NAMALWA (cell line): Measurements from ENCODE around the gene ADH1C.
A peak's percentile ranks its signal among the peaks of the same experiment; 100 is the strongest.
"Not testable (repeated sequence)": the region's sequence is repeated elsewhere in the genome, so short reads cannot be mapped to it uniquely, and the experiment has no call there.

Experiments
- DNase-seq: peaks from one replicate; pipeline ENCODE4 v3.0.0-alpha.2; 2015; ENCODE audit warnings: low spot score

ADH1C gene

DNA sequence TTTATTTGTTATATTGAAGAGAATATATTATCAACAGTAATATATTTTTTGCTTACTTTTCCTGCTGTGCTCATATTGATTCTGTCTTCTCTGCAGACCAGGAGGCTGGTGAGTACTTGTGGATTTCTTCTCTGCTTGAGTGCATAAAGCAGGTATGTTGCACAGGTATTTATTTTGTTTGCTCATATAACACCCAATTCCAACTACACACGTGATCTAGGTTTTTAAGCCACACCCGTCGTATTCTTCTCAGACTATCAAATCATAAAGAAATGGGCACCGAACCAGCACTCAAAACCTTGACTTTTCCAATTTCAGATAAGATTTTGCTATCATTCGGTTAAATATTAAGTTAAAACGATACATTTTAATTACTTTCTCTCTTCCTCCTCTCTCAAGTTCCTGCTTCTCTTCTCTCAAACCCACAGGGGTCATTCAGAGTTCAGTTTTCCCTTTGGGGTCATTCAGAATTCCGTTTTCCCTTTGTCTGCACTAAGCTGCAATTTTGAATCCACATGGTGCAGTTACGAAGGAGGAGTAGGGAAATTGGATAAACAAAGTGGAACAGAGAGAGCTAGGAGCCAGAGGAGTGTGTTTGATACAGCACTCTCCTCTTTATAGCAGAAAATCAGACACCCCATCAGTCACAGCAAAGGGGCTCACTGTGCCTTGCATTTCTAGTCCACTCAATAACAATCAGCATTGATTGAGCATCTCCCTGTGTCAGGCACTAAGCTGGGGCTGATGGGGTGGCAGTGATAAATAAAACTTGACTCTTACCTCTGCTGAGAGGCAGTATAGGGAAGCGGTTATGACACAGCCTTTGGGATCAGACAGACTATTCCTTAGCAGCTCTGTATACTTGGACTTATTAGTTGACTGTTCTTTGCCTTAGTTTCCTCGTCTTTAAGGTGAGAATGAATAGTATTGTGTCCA is at the start of gene ADH1C:
Gene ADH1C (minus strand): TSS at position 145 of the 936 bp plus-strand sequence. CDS start 71 bp downstream, at position 74.
- DNase-seq, result no peak

DNA sequence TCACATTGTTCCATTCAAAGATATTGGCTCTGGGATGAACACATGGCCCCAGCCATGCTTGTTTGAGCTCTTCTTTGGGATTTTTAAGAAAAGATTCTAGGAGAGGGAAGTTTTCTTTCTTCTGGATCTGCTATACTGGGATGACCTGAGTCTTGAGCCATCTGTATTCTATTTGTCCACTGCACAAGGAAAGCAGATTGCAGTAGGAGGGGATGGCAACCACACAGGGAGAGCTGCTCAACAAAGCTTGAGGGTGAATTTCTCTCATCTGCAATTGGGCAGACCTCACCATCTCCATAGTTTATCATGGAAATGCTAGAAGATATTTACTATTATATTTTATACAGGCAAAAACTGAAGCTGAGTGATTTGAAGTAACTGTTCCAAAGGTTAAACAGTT is 48.3 kb upstream of the ADH1C start:
- DNase-seq, result no peak

DNA sequence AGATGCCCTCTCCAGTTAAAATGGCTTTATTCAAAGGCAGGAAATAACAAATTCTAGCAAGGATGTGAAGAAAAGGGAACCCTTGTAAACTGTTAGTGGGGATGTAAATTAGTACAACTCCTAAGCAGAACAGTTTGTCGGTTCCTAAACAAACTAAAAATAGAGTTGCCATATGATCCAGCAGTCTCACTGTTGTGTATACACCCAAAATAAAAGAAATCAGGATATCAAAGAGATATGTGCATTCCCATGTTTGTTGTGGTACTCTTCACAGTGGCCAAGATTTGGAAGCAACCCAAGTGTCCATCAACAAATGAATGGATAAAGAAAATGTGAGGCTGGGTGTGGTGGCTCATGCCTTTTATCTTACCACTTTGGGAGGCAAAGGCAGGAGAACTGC is 46.5 kb upstream of the ADH1C start:
- DNase-seq, result no peak

DNA sequence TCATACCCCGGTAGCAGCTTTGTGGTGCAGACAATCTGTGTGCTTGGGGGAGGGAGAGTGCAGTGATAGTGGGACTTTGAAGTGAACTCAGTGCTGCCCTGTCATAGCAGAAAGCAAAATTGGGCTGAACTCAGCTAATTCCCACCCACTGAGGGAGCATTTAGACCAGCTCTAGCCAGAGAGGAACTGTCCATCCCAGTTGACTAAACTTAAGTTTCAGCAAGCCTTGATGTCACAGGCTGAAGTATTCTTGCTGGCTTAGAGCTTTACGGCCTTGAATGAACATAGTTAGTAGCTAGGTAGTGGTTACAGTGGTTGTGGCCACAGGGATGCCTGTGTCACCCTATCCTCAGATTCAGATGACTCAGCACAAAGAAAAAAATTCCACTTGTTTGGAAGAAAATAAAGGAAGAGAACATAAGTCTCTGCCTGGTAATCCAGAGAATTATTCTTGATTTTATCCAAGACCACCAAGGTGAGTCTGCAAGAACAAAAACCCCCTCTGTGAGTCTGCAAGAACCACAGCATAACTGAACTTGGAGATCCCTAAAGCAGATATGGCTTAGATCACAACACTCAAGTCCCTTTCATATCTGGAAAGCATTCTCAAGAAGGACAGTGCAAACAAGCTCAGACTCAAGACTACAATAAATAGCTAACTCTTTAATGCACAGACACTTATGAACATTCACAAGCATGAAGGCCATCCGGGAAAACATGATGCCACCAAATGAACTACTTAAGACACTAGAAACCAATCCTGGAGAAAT is 43.2 kb upstream of the ADH1C start:
- no peak for DNase-seq

DNA sequence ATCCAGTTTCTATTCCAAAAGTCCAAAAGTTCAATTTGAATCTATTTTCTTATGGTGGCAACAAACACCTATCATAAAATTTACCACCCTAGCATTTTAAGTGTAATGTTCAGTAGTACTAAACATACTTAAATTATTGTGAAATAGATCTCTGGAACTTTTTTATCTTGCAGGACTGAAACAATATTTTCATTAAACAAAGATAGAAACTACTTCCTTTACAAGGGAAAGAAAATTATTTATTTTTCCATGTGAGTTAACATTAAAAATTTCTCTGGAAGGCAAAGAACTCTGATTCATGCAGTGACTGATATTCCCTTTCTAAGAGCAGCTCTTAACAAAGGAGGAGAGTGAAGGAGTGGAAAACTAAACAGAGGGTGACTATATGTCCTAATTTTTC is 42.4 kb upstream of the ADH1C start:
- DNase-seq, result no peak

DNA sequence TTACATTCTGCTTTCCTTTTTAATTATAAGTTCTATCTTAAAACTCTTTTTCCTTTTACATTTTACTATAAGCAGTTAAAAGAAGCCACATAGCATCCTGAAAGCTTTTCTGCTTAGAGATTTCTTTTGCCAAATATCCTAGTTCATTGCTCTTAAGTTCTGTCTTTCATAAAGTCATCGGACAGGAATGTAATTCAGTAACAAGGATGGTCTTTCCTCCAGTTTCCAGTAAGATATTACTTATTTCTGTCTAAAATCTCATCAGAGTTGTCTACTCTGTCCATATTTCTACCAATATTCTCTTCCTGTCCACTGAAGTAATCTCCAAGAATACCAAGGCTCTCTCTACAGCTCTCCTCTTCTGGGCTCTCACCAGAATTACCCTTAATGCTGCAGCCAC is 37.5 kb upstream of the ADH1C start:
- no peak for DNase-seq

DNA sequence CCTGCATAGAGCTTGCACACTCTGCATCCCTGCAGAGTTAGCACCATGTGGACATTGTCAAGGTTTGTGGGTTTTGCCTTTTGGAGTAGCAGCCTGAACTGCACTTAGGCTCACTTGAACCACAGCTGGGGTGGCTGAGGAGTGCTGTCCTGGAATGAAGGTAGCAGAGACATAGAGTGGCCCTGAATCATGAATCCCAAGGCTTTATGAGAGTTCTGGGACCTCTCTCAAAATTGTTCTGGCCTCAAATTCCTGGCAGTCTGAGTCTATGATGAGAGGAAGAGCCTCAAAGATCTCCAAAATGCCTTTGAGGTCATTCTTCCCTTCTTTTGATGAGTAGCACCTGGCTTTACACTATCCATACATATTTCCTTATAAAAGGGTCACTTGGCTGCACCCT is 37.1 kb upstream of the ADH1C start:
- DNase-seq, result no peak

DNA sequence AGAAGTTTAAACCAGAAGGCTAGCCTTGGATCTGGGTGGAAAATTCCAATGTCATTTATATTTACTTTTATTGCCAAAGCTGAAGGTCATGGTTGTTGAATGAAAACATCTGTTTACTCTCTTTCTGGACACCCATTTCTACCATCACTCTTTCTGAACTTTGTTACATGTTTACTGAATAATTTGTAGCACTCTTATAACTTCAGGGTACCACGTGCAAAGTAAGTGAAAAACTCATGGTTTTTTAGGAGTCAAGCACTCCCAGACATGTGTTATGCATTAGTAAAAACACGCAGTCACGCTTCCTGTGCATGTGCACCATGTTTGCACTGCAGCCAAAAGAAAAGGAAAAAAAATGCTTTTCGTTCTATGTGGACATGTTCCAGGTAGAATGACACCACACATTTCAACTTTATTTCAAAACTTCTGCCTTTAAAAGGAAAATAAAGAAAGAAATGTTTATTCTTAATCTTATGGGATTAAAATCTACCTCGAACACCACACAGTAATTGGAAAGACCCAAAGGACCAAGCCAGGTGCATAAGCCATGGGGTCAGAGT is 31.4 kb upstream of the ADH1C start:
- no peak for DNase-seq

DNA sequence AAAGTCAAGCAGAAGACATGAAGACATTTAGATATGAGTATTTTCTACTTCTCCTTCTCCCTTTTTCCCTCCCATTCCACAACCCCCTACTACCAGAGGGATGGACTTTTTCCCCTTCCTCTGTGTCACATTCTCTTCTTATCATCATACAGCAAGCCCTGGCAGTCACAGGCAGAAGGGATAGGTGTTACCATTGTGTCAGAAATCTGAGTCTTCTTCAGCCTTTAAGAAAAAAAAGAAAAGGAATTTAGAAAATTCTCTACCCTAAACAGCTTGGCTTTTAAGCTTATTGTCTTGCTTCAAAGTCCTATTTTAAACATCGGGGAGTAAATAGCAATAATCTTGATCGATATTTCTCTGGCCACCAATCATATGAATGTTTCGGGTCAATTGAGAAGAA is 30.9 kb upstream of the ADH1C start:
- DNase-seq, result no peak

DNA sequence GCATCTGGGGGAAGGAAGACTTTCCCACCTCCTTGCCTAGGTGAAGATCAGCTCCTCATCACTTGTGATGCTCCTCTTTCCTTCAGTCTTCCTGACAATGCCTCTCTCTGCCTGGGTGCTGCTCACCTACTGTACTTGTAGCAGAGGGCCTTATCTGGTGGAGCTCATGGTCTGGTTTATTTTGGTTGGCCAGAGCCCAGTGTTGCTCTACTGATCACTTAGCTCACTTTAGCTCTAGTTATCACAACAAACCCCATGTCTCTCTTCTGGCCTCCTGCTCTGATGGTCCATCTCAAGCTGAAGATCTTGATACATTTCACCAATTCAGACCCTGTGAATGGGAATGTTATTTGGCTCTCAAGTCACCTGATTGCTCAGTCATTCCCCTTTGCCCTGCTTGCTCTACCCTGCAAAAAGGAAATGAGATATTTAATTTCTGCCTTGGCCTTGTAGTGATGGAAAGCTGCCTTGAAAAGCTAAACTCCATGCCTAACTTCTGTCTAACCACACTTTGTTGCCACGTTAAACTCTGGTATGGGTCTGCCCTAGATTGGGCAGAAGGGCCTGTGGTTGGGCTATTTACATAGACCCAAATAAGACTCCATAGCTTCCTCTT is 30.3 kb upstream of the ADH1C start:
- no peak for DNase-seq

DNA sequence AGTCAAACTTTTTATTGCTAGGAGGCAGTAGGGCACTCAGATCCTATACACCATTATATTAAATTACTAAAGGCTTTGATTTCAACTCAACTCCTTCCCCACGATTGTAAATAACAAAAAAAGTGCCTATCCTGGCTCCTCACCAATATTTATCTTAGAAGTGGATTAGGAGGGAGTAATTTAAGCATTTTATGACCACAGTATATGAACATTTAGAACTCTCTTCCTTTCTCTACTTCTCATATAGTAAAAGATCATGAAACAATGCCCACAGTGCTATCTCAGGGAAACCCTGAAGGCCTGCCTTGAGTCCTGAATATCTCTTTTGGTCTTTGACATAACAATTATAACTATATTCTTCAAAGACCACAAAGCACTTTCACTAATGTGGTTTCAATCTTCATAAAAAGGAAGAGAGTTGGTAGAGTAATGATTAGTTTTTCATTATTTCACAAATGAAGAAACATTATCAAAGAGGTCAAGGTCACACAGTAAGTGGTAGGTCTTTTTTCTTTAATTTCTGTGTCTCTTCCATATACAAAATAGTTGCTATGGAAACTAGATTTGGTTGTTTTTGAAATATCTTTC is 29.1 kb upstream of the ADH1C start:
- no peak for DNase-seq

DNA sequence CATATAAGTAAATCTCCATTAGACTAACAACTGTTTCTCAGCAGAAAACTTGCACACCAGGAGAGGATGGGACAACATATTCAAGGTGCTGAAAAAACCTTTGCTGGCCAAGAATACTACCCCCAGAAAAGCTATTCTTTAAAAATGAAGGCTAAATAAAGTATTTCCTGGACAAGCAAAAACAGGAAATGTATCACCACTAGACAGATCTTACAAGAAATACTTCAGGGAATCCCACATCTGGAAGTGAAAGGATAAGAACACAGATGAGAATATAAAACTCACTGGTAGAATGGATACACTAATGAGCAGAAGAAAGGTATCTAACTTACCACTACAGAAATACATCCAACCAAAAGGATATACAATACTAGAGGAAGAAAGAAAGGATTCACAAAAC is 27.0 kb upstream of the ADH1C start:
- DNase-seq, result no peak

DNA sequence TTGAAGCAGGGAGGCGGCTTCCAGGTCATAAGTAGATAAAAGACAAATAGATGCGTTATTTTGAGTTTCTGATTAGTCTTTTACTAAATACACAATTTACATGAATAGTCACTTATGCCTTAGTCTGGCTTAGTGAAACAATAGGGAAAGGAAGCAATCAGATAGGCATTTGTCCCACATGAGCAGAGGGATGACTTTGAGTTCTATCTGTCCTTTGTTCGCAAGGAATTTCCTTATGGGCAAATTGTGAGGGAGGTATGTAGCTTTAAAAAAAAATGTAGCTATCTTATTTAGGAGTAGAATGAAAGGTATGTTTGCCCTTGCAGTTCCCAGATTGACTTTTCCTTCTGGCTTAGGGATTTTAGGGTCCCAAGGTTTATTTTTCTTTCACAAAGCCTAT is 26.3 kb upstream of the ADH1C start:
- DNase-seq, result no peak

DNA sequence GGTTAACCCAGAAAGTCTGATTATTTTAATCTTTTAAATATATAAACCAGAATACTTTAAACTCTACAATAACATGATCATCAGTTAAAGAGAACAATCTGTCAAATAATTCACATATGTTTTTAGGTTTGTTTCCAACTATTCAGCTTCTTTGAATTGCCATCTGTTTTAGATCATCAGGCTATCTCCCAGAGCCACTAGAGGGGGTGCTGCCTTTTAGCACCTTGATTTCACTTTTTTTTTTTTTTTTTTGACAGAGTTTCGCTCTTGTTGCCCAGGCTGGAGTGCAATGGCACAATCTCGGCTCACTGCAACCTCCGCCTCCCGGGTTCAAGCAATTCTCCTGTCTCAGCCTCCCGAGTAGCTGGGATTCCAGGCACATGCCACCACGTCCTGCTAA is 24.8 kb upstream of the ADH1C start:
- peak; percentile 27 for DNase-seq

DNA sequence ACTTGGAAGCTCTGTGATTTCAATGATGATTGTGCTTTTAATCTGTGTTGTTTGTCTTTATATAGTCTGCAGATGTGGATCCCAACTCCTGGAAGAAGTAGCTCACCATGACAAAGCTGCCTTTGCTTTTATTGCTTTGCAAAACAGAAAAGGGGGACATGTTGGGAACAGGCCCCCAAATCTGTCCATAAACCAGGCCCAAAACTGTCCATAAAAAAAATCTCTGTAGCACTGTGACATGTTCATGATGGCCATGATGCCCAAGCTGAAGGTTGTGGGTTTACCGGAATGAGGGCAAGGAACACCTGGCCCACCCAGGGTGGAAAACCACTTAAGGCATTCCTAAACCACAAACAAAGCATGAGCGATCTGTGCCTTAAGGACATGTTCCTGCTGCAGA is 19.9 kb upstream of the ADH1C start:
- DNase-seq, result not testable (repeated sequence)

DNA sequence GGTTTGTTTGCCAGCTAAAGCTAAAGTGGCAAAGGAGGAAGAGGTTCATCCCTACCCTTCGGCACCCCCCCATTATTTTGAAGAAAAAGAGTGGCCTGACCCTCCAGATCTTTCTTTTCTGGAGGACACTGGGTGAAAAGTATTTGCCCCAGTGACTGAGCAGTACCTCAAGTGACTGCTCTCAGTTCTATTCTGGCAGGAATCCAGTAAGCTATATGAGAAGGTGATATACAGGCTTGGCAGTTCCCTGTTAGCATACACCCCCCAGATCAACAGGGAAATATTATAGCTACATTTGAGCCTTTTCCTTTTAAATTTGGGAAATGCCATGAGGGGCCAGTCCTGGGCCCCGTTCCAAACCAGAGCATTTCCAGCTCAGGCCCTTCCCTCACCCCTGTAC is 15.3 kb upstream of the ADH1C start:
- not testable (repeated sequence) for DNase-seq

DNA sequence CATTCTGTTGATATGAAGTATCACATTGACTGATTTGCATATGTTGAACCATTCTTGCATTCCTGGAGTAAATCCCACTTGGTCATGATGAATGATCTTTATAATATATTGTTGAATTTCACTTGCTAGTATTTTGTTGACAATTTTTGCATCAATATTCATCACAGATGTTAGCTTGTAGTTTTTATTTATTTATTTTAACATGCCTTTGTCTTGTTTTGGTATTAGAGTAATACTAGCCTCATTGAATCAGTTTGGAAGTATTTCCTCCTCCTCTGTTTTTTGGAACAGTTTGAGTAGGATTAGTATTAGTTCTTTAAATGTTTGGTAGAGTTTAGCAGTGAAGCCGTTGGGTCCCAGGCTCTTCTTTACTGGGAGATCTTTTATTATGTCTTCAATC is 13.9 kb upstream of the ADH1C start:
- no peak for DNase-seq

DNA sequence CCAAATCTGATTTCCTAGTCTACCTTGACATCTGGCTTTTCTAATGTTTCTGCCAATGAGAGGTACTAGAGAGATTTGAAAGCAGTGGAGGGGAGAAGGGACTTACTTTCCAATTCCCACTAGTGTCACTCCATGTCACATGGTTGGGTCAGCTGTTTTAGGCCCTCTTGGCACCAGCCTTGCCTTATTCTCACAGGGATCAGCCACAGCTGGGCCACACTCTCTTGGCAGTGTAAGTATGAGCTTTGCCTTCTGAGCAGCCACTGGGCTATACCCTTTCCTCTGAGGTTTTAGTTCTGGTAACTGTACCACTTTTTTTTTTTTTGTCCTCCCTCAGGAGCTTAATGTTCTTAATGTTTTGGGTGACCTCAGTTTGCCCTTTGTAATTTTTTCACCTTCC is 10.2 kb upstream of the ADH1C start:
- no peak for DNase-seq

DNA sequence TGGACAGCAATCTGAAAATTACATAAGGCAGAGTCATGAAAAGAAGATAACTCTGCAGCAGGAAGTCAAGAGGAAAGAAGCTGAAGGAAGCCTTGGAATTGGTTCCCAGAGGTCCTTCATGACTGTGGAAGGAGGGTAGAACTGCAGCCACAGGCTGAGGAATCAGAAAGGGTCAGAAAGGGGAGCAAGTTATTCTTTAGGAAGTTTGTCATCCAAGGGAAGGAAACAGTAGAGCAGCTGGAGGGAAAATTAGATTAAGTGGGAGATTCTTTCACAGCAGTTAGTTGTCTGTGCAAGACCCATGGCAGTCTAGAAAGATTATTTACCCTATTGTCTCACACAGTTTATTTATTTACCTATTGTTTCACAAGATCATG is 9.3 kb upstream of the ADH1C start:
- DNase-seq, result no peak

DNA sequence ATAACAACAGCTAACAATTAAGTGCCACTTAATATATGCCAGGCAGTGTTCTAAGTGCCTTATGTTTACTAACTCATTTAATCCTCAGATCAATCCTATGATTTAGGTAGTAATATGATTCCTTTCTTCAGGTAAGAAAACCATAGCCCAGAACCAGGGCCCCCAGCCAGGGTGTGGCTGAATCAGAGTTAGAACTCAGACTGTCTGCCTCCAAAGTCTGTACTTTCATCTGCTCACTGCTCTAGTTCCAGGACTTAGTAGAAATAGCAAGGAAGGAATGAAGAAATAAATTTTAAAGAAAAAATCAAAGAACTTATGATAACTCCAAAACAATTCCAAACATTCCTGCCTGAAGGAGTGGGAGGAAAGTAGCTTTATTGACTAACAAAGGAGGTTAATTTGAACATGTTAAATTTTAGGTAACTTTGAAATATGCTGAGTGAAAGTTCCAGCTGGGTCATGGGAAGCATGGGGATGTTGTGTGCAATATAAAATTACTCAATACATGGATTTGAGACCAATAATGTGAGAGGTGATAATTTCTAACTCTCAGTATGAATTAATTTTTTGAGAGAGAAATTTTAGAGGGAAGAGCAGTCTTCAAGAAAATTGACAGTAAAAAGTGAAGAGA is 8.8 kb upstream of the ADH1C start:
- DNase-seq, result no peak

DNA sequence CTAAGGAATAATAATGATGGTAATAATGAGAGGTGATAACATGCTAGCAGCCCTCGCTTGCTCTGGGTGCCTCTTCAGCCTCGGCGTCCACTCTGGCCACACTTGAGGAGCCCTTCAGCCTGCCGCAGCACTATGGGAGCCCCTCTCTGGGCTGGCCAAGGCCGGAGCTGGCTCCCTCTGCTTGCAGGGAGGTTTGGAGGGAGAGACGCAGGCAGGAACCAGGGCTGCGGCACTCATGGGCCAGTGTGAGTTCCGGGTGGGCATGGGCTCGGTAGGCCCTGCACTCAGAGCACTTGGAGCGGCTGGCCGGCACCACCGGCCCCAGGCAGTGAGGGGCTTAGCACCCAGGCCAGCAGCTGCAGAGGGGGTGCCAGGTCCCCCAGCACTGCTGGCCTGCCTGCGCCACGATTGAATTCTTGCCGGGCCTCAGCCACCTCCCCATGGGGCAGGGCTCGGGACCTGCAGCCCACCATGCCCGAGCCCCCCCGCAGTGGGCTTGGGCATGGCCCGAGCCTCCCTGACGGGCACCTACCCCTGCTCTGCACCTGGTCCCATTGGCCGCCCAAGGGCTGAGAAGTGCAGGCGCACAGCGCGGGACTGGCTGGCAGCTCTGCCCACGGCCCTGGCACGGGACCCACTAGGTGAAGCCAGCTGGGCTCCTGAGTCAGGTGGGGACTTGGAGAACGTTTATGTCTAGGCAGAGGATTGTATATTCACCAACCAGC is 7.1 kb upstream of the ADH1C start:
- DNase-seq, result no peak
